Testis (tissue), 2 donors: ENCODE results near the gene OXCT2.

Experiments used
- POLR2A ChIP-seq: fragments of 450-650 bp; IDR thresholded peaks from one replicate; pipeline ENCODE4 v1.6.1; 2017; ENCODE audit warnings: antibody characterized with exemption, mild to moderate bottlenecking, moderate library complexity
- TF ChIP-seq, protein P1 (sequence below), 3 experiments: fragments of 450-650 bp in 2 of 3; fragments of 200-600 bp in 1 of 3; sonication (generic) in 1 of 3; IDR thresholded peaks; one replicate each; pipeline ENCODE4 v1.5.1; 2016 to 2019; ENCODE audit warnings: antibody characterized with exemption in 3 of 3, mild to moderate bottlenecking in 2 of 3, moderate library complexity in 1 of 3

DNA sequence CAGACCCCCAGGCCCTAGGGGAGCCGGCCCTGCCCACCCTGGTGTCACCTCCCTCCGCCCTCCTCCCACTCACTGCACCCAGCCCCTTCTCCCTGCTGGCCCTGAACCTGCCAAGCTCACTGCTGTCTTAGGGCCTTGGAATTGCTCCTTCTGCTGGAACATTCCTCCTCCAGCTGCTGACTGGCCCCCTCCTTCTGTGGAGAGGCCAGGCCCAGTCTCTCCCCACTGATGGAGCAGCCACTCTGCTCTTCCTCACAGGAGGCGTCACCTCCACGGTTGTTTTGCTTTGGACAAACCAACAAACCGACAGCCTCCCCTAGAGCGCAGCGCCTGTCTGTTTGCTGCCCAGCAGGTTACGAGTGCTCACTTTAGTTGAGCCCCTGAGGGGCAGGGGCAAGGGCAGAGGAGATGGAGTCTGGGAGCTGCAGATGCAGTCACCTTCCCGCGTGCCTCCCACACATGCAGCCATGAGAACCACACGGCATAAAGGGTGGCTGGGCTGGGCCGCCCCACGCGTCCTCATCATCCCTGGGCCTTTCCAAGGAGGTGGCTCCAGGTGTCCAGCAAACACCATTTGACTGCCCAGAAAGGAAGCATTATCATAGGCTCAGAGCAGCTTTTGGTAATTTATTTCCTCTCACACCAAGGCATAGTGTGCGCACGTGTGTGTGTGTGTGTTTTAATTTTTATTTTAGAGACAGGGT, 9.4 kb downstream of the OXCT2 start:
- TF ChIP-seq, protein P1, sequence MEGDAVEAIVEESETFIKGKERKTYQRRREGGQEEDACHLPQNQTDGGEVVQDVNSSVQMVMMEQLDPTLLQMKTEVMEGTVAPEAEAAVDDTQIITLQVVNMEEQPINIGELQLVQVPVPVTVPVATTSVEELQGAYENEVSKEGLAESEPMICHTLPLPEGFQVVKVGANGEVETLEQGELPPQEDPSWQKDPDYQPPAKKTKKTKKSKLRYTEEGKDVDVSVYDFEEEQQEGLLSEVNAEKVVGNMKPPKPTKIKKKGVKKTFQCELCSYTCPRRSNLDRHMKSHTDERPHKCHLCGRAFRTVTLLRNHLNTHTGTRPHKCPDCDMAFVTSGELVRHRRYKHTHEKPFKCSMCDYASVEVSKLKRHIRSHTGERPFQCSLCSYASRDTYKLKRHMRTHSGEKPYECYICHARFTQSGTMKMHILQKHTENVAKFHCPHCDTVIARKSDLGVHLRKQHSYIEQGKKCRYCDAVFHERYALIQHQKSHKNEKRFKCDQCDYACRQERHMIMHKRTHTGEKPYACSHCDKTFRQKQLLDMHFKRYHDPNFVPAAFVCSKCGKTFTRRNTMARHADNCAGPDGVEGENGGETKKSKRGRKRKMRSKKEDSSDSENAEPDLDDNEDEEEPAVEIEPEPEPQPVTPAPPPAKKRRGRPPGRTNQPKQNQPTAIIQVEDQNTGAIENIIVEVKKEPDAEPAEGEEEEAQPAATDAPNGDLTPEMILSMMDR (IDR thresholded peaks at IDR 0.05) = no peak
- TF ChIP-seq POLR2A = no peak
